Breast epithelium (tissue), 4 donors: Measurements from ENCODE around the gene TUT1. TPM values are rescaled to one million over a fixed set of nuclear protein-coding genes. Genes with fewer than 3 reads are reported as not detected.

Experiments used
- DNase-seq, 2 donors: peaks; one replicate each; pipeline ENCODE4 v3.0.0-alpha.2; 2019; ENCODE audit warnings: low spot score in 2 of 2
- H3K27ac ChIP-seq, 2 donors: fragments of 200-600 bp; sonication (generic) in 1 of 2; one replicate each; pipeline ENCODE4 v1.5.1; 2016 to 2019; ENCODE audit warnings: mild to moderate bottlenecking in 1 of 2
- H3K27me3 ChIP-seq, 2 donors: fragments of 200-600 bp; sonication (generic) in 1 of 2; one replicate each; pipeline versions ENCODE4 v1.5.1 to v1.6.0; 2017 to 2019; ENCODE audit warnings: control low read depth in 1 of 2, mild to moderate bottlenecking in 1 of 2
- H3K36me3 ChIP-seq: fragments of 200-600 bp; one replicate; pipeline ENCODE4 v1.5.1; 2019
- H3K4me1 ChIP-seq, 2 donors: fragments of 200-600 bp; sonication (generic); one replicate each; pipeline ENCODE4 v1.5.1; 2016 to 2019; ENCODE audit warnings: control low read depth in 1 of 2
- H3K4me3 ChIP-seq, 3 donors: fragments of 200-600 bp; sonication (generic); 1 replicate in 2 of 3; 2 replicates in 1 of 3; pipeline ENCODE4 v1.5.1; 2016 to 2019; ENCODE audit warnings: mild to moderate bottlenecking in 3 of 3, moderate library complexity in 2 of 3
- H3K9me3 ChIP-seq, 2 donors: fragments of 200-600 bp; sonication (generic) in 1 of 2; one replicate each; pipeline ENCODE4 v1.5.1; 2016 to 2019; ENCODE audit warnings: control low read depth in 1 of 2
- CTCF ChIP-seq, 3 donors: fragments of 450-650 bp; IDR thresholded peaks; one replicate each; pipeline ENCODE4 v1.5.1; 2016 to 2017; ENCODE audit warnings: antibody characterized with exemption in 3 of 3, mild to moderate bottlenecking in 3 of 3, moderate library complexity in 3 of 3
- POLR2A ChIP-seq: fragments of 450-650 bp; IDR thresholded peaks from one replicate; pipeline ENCODE4 v1.6.1; 2016; ENCODE audit warnings: antibody characterized with exemption, mild to moderate bottlenecking, moderate library complexity
- POLR2AphosphoS5 ChIP-seq, 3 donors: sonication (generic); formaldehyde crosslinking; IDR thresholded peaks; one replicate each; pipeline ENCODE4 v1.6.1; 2017; ENCODE audit warnings: antibody characterized with exemption in 3 of 3
- intact Hi-C: fragments of 100-400 bp; cut with DNase I; formaldehyde crosslinking; loops from one replicate; pipeline ENCODE4 v1.15.1; 2023; ENCODE audit warnings: low total_unique reads
- total RNA-seq, 3 donors: library from RNA; depleted of rRNA; stranded (reverse); fragments of >200 nt; gene quantifications; one replicate each; pipeline ENCODE4 v1.1.0, GENCODE V29; 2016

The TUT1 gene
- 10 to 100 TPM in 2 of 3 donors, 1 to 10 TPM in 1; 7.7 to 12.1 (median 10.7) TPM for total RNA-seq

- peak; percentile 97 to 99 for DNase-seq
- Histone ChIP-seq H3K36me3 (peaks cover 9% of the 10 kb centered on the region), H3K4me1 (peaks cover 0 to 20% of the 10 kb centered on the region in 2 donors)
These were observed at the start of gene TUT1 for GRCh38 chr11:62591448-62592145. TUT1 (minus strand) TSS chr11:62591523; CDS start chr11:62591485, 38 bp downstream.

GRCh38 chr11:62632492-62632891, 41.2 kb upstream of the TUT1 start:
- DNase-seq, result no peak
- intact Hi-C loops, result no loop called here
- H3K9me3 ChIP-seq, result no peaks in the 10 kb centered on the region
- no peak overlapping the region for H3K27ac ChIP-seq
- H3K4me1 ChIP-seq, result no peaks in the 10 kb centered on the region
- TF ChIP-seq CTCF (IDR thresholded peaks at IDR 0.05) (no peak), POLR2AphosphoS5 (IDR thresholded peaks at IDR 0.05) (no peak), POLR2A (no peak)
- H3K4me3 ChIP-seq, result no peak overlapping the region
- H3K36me3 ChIP-seq, result no peaks in the 10 kb centered on the region
- no peaks in the 10 kb centered on the region for H3K27me3 ChIP-seq

More at GRCh38 chr11:62591448-62592145, at the start of gene TUT1:
- peak in 1 of 3 donors; percentile 10 for TF ChIP-seq CTCF (IDR thresholded peaks at IDR 0.05)
- peak; percentile 95 to 99 (median 99) for TF ChIP-seq POLR2AphosphoS5 (IDR thresholded peaks at IDR 0.05)
- TF ChIP-seq POLR2A, result peak; percentile 75
- Histone ChIP-seq H3K27me3 (no peaks in the 10 kb centered on the region), H3K27ac (peak within 1 kb of the TSS; percentile 97 to 98), H3K9me3 (no peaks in the 10 kb centered on the region), H3K4me3 (peak within 1 kb of the TSS; percentile 78 to 86 (median 80))
- intact Hi-C loops, result no loop called here

GRCh38 chr11:62627713-62628112, 36.4 kb upstream of the TUT1 start:
- Histone ChIP-seq H3K36me3 (peaks cover 9% of the 10 kb centered on the region), H3K4me3 (no peak overlapping the region), H3K27me3 (no peaks in the 10 kb centered on the region), H3K4me1 (no peaks in the 10 kb centered on the region), H3K9me3 (no peaks in the 10 kb centered on the region), H3K27ac (no peak overlapping the region)
- TF ChIP-seq POLR2A (no peak), POLR2AphosphoS5 (IDR thresholded peaks at IDR 0.05) (no peak), CTCF (IDR thresholded peaks at IDR 0.05) (no peak)
- intact Hi-C loops, result no loop called here
- DNase-seq, result no peak

GRCh38 chr11:62622476-62623089, 31.3 kb upstream of the TUT1 start:
- Histone ChIP-seq H3K27ac (peak overlapping the region; percentile 88 to 91), H3K36me3 (peaks cover 9% of the 10 kb centered on the region), H3K4me1 (peaks cover 3 to 7% of the 10 kb centered on the region in 2 donors), H3K4me3 (peak overlapping the region; percentile 60 to 92 (median 81)), H3K9me3 (no peaks in the 10 kb centered on the region), H3K27me3 (no peaks in the 10 kb centered on the region)
- intact Hi-C loops, result no loop called here
- DNase-seq, result no peak
- TF ChIP-seq POLR2A (no peak), POLR2AphosphoS5 (IDR thresholded peaks at IDR 0.05) (no peak), CTCF (IDR thresholded peaks at IDR 0.05) (no peak)
